ENCODE measurements around the gene RANBP9.

DNA sequence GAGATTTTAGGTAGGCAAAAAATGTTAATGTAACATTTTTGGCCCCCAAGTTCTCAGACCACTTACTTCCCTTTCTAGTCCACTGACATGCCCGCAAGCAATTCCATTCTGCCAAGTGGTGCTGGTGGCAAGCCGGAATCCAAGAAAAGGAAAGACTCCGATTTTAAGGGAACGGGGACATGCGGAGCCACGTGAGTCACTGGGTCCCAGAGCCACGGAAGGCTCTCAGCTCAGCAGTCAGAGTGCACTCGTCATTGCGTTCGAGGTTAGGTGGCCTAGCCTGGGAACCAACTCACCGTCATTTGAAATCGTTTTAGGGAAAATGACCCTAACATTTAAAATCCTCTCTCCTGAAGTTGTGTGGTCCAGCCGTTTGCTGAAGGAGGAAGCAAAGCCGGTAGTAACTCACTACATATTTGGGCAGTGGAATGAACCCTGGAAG is 137.9 kb downstream of the RANBP9 start:
- TF ChIP-seq CTCF (conservative IDR thresholded peaks at IDR 0.05; ENCODE audit: low read depth, low read length) (no peak), EZH2 (IDR thresholded peaks at IDR 0.05; ENCODE audit: borderline replicate concordance, low read depth, low read length, poor library complexity, severe bottlenecking) (no peak)
